ENCODE results near the gene BIN1.

Gene BIN1

GRCh38 chr2:127097841-127098651 lies 8.9 kb downstream of the BIN1 start:
- H3K36me3 ChIP-seq (replicated peaks; ENCODE audit: low read depth, low read length) = no peaks in the 10 kb centered on the region
- H2AFZ ChIP-seq (ENCODE audit: low read depth, low read length) = no peak overlapping the region
- no peak overlapping the region for H3K4me3 ChIP-seq (ENCODE audit: low read length)
- no peaks in the 10 kb centered on the region for H3K4me1 ChIP-seq (ENCODE audit: low read length)
- no peak overlapping the region for H3K27ac ChIP-seq (ENCODE audit: low read length)
- peaks cover 6% of the 10 kb centered on the region for H3K27me3 ChIP-seq (ENCODE audit: low read depth, low read length)
- H3K79me2 ChIP-seq (ENCODE audit: low read length) = no peaks in the 10 kb centered on the region
- H3K9ac ChIP-seq (ENCODE audit: low read length) = no peak overlapping the region
- no peaks in the 10 kb centered on the region for H3K9me3 ChIP-seq (ENCODE audit: insufficient read depth, low read length)
- TF ChIP-seq EZH2phosphoT487 (IDR thresholded peaks at IDR 0.05; ENCODE audit: low read depth) (no peak), CTCF (IDR thresholded peaks at IDR 0.05; ENCODE audit: low read depth, low read length) (no peak)
- H4K20me1 ChIP-seq (ENCODE audit: insufficient read depth, low read length) = no peaks in the 10 kb centered on the region
- no peak overlapping the region for H3K4me2 ChIP-seq (ENCODE audit: low read length)

DNA sequence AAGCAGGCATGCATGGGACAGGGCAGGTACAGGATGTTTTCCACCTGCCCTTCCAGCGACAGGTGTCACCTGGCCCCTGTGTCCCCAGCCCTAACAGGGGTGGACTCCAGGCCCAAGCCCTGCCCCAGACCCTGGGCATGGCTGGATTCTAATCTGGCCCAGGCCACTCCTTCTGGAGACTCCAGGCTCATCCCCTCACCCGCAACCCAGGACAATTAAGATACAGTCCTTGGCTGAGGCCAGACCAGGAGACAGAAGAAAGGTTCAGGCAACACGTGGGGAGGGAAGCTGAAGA lies 9.5 kb downstream of the BIN1 start:
- H4K20me1 ChIP-seq (ENCODE audit: insufficient read depth, low read length) = no peaks in the 10 kb centered on the region
- no peak overlapping the region for H3K4me3 ChIP-seq (ENCODE audit: low read length)
- H3K9ac ChIP-seq (ENCODE audit: low read length) = no peak overlapping the region
- no peak overlapping the region for H2AFZ ChIP-seq (ENCODE audit: low read depth, low read length)
- no peaks in the 10 kb centered on the region for H3K36me3 ChIP-seq (replicated peaks; ENCODE audit: low read depth, low read length)
- H3K27ac ChIP-seq (ENCODE audit: low read length) = no peak overlapping the region
- no peaks in the 10 kb centered on the region for H3K79me2 ChIP-seq (ENCODE audit: low read length)
- no peaks in the 10 kb centered on the region for H3K9me3 ChIP-seq (ENCODE audit: insufficient read depth, low read length)
- TF ChIP-seq EZH2phosphoT487 (IDR thresholded peaks at IDR 0.05; ENCODE audit: low read depth) = no peak
- no peak for TF ChIP-seq CTCF (IDR thresholded peaks at IDR 0.05; ENCODE audit: low read depth, low read length)
- H3K4me2 ChIP-seq (ENCODE audit: low read length) = no peak overlapping the region
- peaks cover 6% of the 10 kb centered on the region for H3K27me3 ChIP-seq (ENCODE audit: low read depth, low read length)
- H3K4me1 ChIP-seq (ENCODE audit: low read length) = no peaks in the 10 kb centered on the region

DNA sequence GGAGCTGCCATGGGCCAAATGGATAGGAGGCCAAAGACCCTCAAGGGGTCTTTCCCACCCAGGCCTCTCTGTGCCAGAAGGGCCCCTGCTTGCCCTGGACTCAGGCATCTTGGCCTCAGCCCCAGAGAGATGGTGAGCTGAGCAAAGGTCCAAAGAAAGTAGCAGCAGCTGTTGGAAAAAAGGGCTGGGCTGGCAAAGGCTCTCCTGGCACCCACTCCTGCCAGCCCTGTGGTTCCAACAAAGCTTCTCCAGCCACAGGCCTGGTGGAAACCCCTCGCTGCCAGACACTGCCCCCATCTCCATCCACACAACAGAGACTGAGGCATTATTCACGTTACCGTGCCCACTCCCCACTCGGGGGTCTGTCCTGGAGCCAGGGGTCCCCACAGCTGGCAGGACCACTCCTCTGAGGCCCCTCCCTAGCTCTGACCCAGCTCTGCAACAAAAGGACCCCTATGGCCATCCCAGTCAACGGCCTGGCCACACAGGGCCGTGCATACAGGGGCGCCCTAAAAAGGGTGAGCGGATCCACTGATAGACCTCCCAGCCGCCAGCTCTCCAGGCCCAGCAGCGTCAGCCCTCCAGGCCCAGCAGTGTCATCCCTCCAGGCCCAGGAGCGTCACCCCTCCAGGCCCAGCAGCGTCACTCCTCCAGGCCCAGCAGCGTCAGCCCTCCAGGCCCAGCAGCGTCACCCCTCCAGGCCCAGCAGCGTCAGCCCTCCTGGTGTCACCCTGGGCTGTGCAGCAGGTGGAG lies 10.1 kb downstream of the BIN1 start:
- no peak for TF ChIP-seq EZH2phosphoT487 (IDR thresholded peaks at IDR 0.05; ENCODE audit: low read depth)
- TF ChIP-seq CTCF (IDR thresholded peaks at IDR 0.05; ENCODE audit: low read depth, low read length) = no peak
- Histone ChIP-seq H3K79me2 (ENCODE audit: low read length) (no peaks in the 10 kb centered on the region), H4K20me1 (ENCODE audit: insufficient read depth, low read length) (no peaks in the 10 kb centered on the region), H2AFZ (ENCODE audit: low read depth, low read length) (no peak overlapping the region), H3K4me1 (ENCODE audit: low read length) (no peaks in the 10 kb centered on the region), H3K9ac (ENCODE audit: low read length) (no peak overlapping the region), H3K9me3 (ENCODE audit: insufficient read depth, low read length) (no peaks in the 10 kb centered on the region), H3K36me3 (replicated peaks; ENCODE audit: low read depth, low read length) (no peaks in the 10 kb centered on the region), H3K4me3 (ENCODE audit: low read length) (no peak overlapping the region), H3K27ac (ENCODE audit: low read length) (no peak overlapping the region), H3K27me3 (ENCODE audit: low read depth, low read length) (peaks cover 6% of the 10 kb centered on the region), H3K4me2 (ENCODE audit: low read length) (no peak overlapping the region)

DNA sequence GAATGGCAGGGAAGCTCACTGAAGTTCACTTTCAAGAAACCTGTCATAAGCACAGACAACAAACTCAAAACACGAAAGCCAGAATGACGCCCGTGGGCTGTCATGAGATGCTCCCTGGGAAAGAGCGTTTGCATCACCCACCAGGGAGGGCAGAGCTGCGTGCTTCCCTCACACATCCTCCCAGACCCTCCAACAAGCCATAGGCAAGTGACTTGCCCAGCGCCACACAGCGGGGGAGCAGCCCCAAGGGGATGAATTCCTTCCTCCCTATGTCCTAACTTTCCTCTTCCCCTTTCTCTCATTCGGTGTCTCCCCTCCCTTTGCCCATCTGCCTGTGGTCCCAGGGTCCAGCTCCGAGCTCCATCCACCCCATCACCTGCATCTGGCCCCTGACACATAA lies 10.7 kb downstream of the BIN1 start:
- H3K36me3 ChIP-seq (replicated peaks; ENCODE audit: low read depth, low read length) = no peaks in the 10 kb centered on the region
- TF ChIP-seq EZH2phosphoT487 (IDR thresholded peaks at IDR 0.05; ENCODE audit: low read depth) = no peak
- TF ChIP-seq CTCF (IDR thresholded peaks at IDR 0.05; ENCODE audit: low read depth, low read length) = no peak
- H3K27me3 ChIP-seq (ENCODE audit: low read depth, low read length) = peaks cover 6% of the 10 kb centered on the region
- no peak overlapping the region for H3K9ac ChIP-seq (ENCODE audit: low read length)
- H3K27ac ChIP-seq (ENCODE audit: low read length) = no peak overlapping the region
- no peaks in the 10 kb centered on the region for H4K20me1 ChIP-seq (ENCODE audit: insufficient read depth, low read length)
- no peaks in the 10 kb centered on the region for H3K9me3 ChIP-seq (ENCODE audit: insufficient read depth, low read length)
- H3K4me1 ChIP-seq (ENCODE audit: low read length) = no peaks in the 10 kb centered on the region
- H2AFZ ChIP-seq (ENCODE audit: low read depth, low read length) = no peak overlapping the region
- H3K4me3 ChIP-seq (ENCODE audit: low read length) = no peak overlapping the region
- no peaks in the 10 kb centered on the region for H3K79me2 ChIP-seq (ENCODE audit: low read length)
- H3K4me2 ChIP-seq (ENCODE audit: low read length) = no peak overlapping the region
